IPS-15b (cell line): ENCODE measurements around the gene SGPL1.

Experiments
- H3K27me3 ChIP-seq: one replicate; pipeline ENCODE4 v1.6.1; 2013; ENCODE audit warnings: low read length; ENCODE audit not compliant: control insufficient read depth, insufficient read depth
- H3K36me3 ChIP-seq: one replicate; pipeline ENCODE4 v1.6.1; 2013; ENCODE audit warnings: low read length; ENCODE audit not compliant: control insufficient read depth, insufficient read depth
- H3K4me1 ChIP-seq: one replicate; pipeline ENCODE4 v1.6.1; 2013; ENCODE audit warnings: mild to moderate bottlenecking, low read length; ENCODE audit not compliant: control insufficient read depth, insufficient read depth
- H3K4me3 ChIP-seq: one replicate; pipeline ENCODE4 v1.5.1; 2013; ENCODE audit warnings: low read depth, low read length
- H3K9ac ChIP-seq: one replicate; pipeline ENCODE4 v1.6.1; 2013; ENCODE audit warnings: low read depth, mild to moderate bottlenecking, low read length
- H3K9me3 ChIP-seq: one replicate; pipeline ENCODE4 v1.6.1; 2013; ENCODE audit warnings: mild to moderate bottlenecking, low read length; ENCODE audit not compliant: control insufficient read depth, insufficient read depth

Gene SGPL1

GRCh38 chr10:70820976-70821750 lies 5.4 kb downstream of the SGPL1 start:
- H3K4me3 ChIP-seq = no peak overlapping the region
- H3K27me3 ChIP-seq = no peaks in the 10 kb centered on the region
- no peak overlapping the region for H3K9ac ChIP-seq

GRCh38 chr10:70822076-70822820 lies 6.5 kb downstream of the SGPL1 start:
- Histone ChIP-seq H3K9ac (no peak overlapping the region), H3K4me1 (no peaks in the 10 kb centered on the region), H3K27me3 (no peaks in the 10 kb centered on the region), H3K36me3 (peaks cover 6% of the 10 kb centered on the region), H3K9me3 (no peaks in the 10 kb centered on the region), H3K4me3 (no peak overlapping the region)

More at GRCh38 chr10:70820976-70821750, 5.4 kb downstream of the SGPL1 start:
- Histone ChIP-seq H3K36me3 (peaks cover 6% of the 10 kb centered on the region), H3K9me3 (no peaks in the 10 kb centered on the region), H3K4me1 (no peaks in the 10 kb centered on the region)

GRCh38 chr10:70827086-70827757 lies 11.5 kb downstream of the SGPL1 start:
- Histone ChIP-seq H3K4me3 (no peak overlapping the region), H3K27me3 (no peaks in the 10 kb centered on the region), H3K9me3 (no peaks in the 10 kb centered on the region), H3K4me1 (no peaks in the 10 kb centered on the region), H3K36me3 (no peaks in the 10 kb centered on the region), H3K9ac (no peak overlapping the region)

GRCh38 chr10:70828923-70829322 lies 13.2 kb downstream of the SGPL1 start:
- no peak overlapping the region for H3K4me3 ChIP-seq
- no peaks in the 10 kb centered on the region for H3K4me1 ChIP-seq
- H3K27me3 ChIP-seq = no peaks in the 10 kb centered on the region
- H3K9me3 ChIP-seq = no peaks in the 10 kb centered on the region
- no peak overlapping the region for H3K9ac ChIP-seq
- no peaks in the 10 kb centered on the region for H3K36me3 ChIP-seq

- Histone ChIP-seq H3K27me3 (no peaks in the 10 kb centered on the region), H3K9ac (no peak overlapping the region), H3K36me3 (no peaks in the 10 kb centered on the region), H3K4me1 (no peaks in the 10 kb centered on the region), H3K9me3 (no peaks in the 10 kb centered on the region), H3K4me3 (no peak overlapping the region)
These were observed 13.8 kb downstream of the SGPL1 start for GRCh38 chr10:70829543-70829942.

GRCh38 chr10:70830164-70830563 lies 14.4 kb downstream of the SGPL1 start:
- Histone ChIP-seq H3K9me3 (no peaks in the 10 kb centered on the region), H3K36me3 (no peaks in the 10 kb centered on the region), H3K27me3 (no peaks in the 10 kb centered on the region), H3K4me1 (no peaks in the 10 kb centered on the region), H3K9ac (no peak overlapping the region), H3K4me3 (no peak overlapping the region)

GRCh38 chr10:70832221-70832620 lies 16.5 kb downstream of the SGPL1 start:
- no peaks in the 10 kb centered on the region for H3K4me1 ChIP-seq
- H3K27me3 ChIP-seq = no peaks in the 10 kb centered on the region
- no peak overlapping the region for H3K9ac ChIP-seq
- H3K9me3 ChIP-seq = no peaks in the 10 kb centered on the region
- H3K4me3 ChIP-seq = no peak overlapping the region
- no peaks in the 10 kb centered on the region for H3K36me3 ChIP-seq

GRCh38 chr10:70832852-70833528 lies 17.2 kb downstream of the SGPL1 start:
- no peaks in the 10 kb centered on the region for H3K36me3 ChIP-seq
- no peaks in the 10 kb centered on the region for H3K27me3 ChIP-seq
- H3K9ac ChIP-seq = no peak overlapping the region
- no peaks in the 10 kb centered on the region for H3K9me3 ChIP-seq
- H3K4me1 ChIP-seq = no peaks in the 10 kb centered on the region
- no peak overlapping the region for H3K4me3 ChIP-seq

GRCh38 chr10:70833601-70834000 lies 17.9 kb downstream of the SGPL1 start:
- Histone ChIP-seq H3K4me3 (no peak overlapping the region), H3K27me3 (no peaks in the 10 kb centered on the region), H3K9me3 (no peaks in the 10 kb centered on the region), H3K9ac (no peak overlapping the region), H3K36me3 (no peaks in the 10 kb centered on the region), H3K4me1 (no peaks in the 10 kb centered on the region)

GRCh38 chr10:70834021-70834420 lies 18.3 kb downstream of the SGPL1 start:
- Histone ChIP-seq H3K27me3 (no peaks in the 10 kb centered on the region), H3K9me3 (no peaks in the 10 kb centered on the region), H3K9ac (no peak overlapping the region), H3K4me1 (no peaks in the 10 kb centered on the region), H3K4me3 (no peak overlapping the region), H3K36me3 (no peaks in the 10 kb centered on the region)

- H3K9me3 ChIP-seq = no peaks in the 10 kb centered on the region
- no peak overlapping the region for H3K9ac ChIP-seq
- no peaks in the 10 kb centered on the region for H3K27me3 ChIP-seq
- H3K4me3 ChIP-seq = no peak overlapping the region
- H3K36me3 ChIP-seq = no peaks in the 10 kb centered on the region
- no peaks in the 10 kb centered on the region for H3K4me1 ChIP-seq
These were observed 18.8 kb downstream of the SGPL1 start for GRCh38 chr10:70834441-70835151.
